AG04449 (cell line): ENCODE measurements around the gene LTB.
"Not testable (repeated sequence)": the region's sequence is repeated elsewhere in the genome, so short reads cannot be mapped to it uniquely, and the experiment has no call there.

Source experiments
- CTCF ChIA-PET: fragments of 350-600 bp; formaldehyde crosslinking; extraction: SDS; loops from one replicate; lab custom pipeline; 2021; ENCODE audit warnings: antibody characterized with exemption; lab: Yijun Ruan, JAX
- POLR2A ChIA-PET: fragments of 400-600, 350-600 bp; formaldehyde crosslinking; extraction: SDS; loops from one replicate; lab custom pipeline; 2020; ENCODE audit warnings: antibody characterized with exemption, inconsistent platforms; lab: Yijun Ruan, JAX
- DNase-seq: peaks from one replicate; pipeline ENCODE4 v3.0.0-alpha.2; 2010; ENCODE audit warnings: low read depth, low spot score
- H3K4me3 ChIP-seq: 2 replicates; pipeline ENCODE4 v1.5.1; 2011; ENCODE audit warnings: low read depth, mild to moderate bottlenecking, control low read depth, low read length
- CTCF ChIP-seq: IDR thresholded peaks from one replicate; pipeline ENCODE4 v1.5.1; 2011; ENCODE audit warnings: mild to moderate bottlenecking, moderate library complexity, low read length, control low read depth, inconsistent platforms; ENCODE audit not compliant: insufficient read depth; ENCODE audit errors: missing control alignments

The LTB gene

GRCh38 chr6:31592396-31592771, 10.2 kb upstream of the LTB start:
- H3K4me3 ChIP-seq = no peak overlapping the region
- CTCF ChIA-PET = interaction anchor here (11.6 to 31.3 kb wide), 2 partner anchors 11 to 40 kb away, joined by 459 to 1569 read pairs; partner anchors contain the start of genes ATP6V1G2, DDX39B, LST1 and LTA
- TF ChIP-seq CTCF = no peak
- DNase-seq = no peak
- POLR2A ChIA-PET = interaction anchor here (1.2 kb wide), 1 partner anchor 30 kb away, joined by 3 read pairs; no protein-coding TSS in a partner anchor

GRCh38 chr6:31590691-31591090, 8.5 kb upstream of the LTB start:
- DNase-seq, POLR2A ChIA-PET, H3K4me3 ChIP-seq: not testable (repeated sequence)
- CTCF ChIA-PET = interaction anchor here (1.8 to 31.3 kb wide), 4 partner anchors 7 to 38 kb away, joined by 7 to 1569 read pairs (median 250); partner anchors contain the start of genes ATP6V1G2, DDX39B, LTA and NCR3

- ChIA-PET CTCF (interaction anchor here (1.8 to 31.3 kb wide), 4 partner anchors 8 to 36 kb away, joined by 7 to 1569 read pairs (median 250); partner anchors contain the start of genes ATP6V1G2, DDX39B, LTA and NCR3), POLR2A (interaction anchor here (0.9 kb wide), 1 partner anchor 48 kb away, joined by 3 read pairs; no protein-coding TSS in a partner anchor)
- DNase-seq = no peak
- H3K4me3 ChIP-seq = no peak overlapping the region
- no peak for TF ChIP-seq CTCF
These were observed 6.8 kb upstream of the LTB start for GRCh38 chr6:31588871-31589650.

GRCh38 chr6:31587791-31588777, 5.9 kb upstream of the LTB start:
- H3K4me3 ChIP-seq = no peak overlapping the region
- no peak for DNase-seq
- no peak for TF ChIP-seq CTCF
- CTCF ChIA-PET = interaction anchor here (3.4 to 31.3 kb wide), 4 partner anchors 9 to 35 kb away, joined by 15 to 1569 read pairs (median 250); partner anchors contain the start of genes ATP6V1G2, DDX39B, LTA and NCR3
- POLR2A ChIA-PET = interaction anchor here (0.9 kb wide), 1 partner anchor 47 kb away, joined by 3 read pairs; no protein-coding TSS in a partner anchor

- no peak for TF ChIP-seq CTCF
- no peak overlapping the region for H3K4me3 ChIP-seq
- ChIA-PET CTCF (interaction anchor here (1.5 to 31.3 kb wide), 5 partner anchors 8 to 34 kb away, joined by 10 to 1569 read pairs (median 40); partner anchors contain the start of genes ATP6V1G2, DDX39B, LTA and NCR3), POLR2A (no interaction called here)
- DNase-seq = no peak
These were observed 4.5 kb upstream of the LTB start for GRCh38 chr6:31586599-31587281.

GRCh38 chr6:31586008-31586407, 3.8 kb upstream of the LTB start, which contains the start of gene LST1:
Gene LST1, plus strand, starts transcription at chr6:31586277. Its CDS starts 1,023 bp downstream, at chr6:31587300.
- ChIA-PET CTCF (interaction anchor here (1.5 to 31.3 kb wide), 4 partner anchors 9 to 33 kb away, joined by 10 to 1569 read pairs (median 237); partner anchors contain the start of genes ATP6V1G2, DDX39B, LTA and NCR3), POLR2A (no interaction called here)
- no peak for DNase-seq
- H3K4me3 ChIP-seq = no peak within 1 kb of the TSS
- TF ChIP-seq CTCF = no peak
